ENCODE data around the gene GPR18. TPM values are rescaled to one million over a fixed set of nuclear protein-coding genes. Genes with fewer than 3 reads are reported as not detected.

GPR18 gene
- not detected in 2 replicates for total RNA-seq

GRCh38 chr13:99258210-99258860 lies at the start of gene GPR18:
GPR18 (minus strand) TSS chr13:99258379; CDS start chr13:99255872, 2,507 bp downstream.

GRCh38 chr13:99307247-99307646 lies 49.1 kb upstream of the GPR18 start, which contains the start of gene GPR183:
GPR183 (minus strand) TSS chr13:99307399; CDS start chr13:99296145, 11,254 bp downstream.

Other genes with a start within 250 kb of the GPR18 start
- gene UBAC2, start 57.5 kb downstream of the GPR18 start, total RNA-seq: 43.8 and 81.1 TPM in 2 replicates
- gene GPR183, start 49.0 kb upstream of the GPR18 start, total RNA-seq: 0.13 and 0.33 TPM in 2 replicates
- 73.3 and 82.4 TPM in 2 replicates for gene TM9SF2, start 243.1 kb upstream of the GPR18 start, total RNA-seq